ENCODE results near the gene RASSF3.

The RASSF3 gene

DNA sequence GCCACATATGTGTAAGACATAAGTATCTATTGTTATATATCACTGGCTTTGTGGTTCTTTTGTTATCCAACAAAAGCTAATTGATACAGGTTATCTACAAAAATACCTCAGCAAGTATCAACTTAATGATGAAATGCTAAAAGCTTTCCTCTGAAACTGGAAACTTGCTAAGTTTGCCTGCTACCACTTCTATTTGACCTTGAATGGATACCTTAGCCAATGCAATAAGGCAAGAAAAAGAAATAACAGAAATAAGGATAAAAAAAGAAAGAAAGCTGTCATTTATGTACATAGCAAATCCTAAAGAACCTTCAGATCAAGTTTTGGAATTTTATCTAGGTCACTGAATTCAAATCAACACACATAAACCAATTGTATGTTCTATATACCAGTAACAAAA is 35.5 kb upstream of the RASSF3 start:
- TF ChIP-seq, protein P1, sequence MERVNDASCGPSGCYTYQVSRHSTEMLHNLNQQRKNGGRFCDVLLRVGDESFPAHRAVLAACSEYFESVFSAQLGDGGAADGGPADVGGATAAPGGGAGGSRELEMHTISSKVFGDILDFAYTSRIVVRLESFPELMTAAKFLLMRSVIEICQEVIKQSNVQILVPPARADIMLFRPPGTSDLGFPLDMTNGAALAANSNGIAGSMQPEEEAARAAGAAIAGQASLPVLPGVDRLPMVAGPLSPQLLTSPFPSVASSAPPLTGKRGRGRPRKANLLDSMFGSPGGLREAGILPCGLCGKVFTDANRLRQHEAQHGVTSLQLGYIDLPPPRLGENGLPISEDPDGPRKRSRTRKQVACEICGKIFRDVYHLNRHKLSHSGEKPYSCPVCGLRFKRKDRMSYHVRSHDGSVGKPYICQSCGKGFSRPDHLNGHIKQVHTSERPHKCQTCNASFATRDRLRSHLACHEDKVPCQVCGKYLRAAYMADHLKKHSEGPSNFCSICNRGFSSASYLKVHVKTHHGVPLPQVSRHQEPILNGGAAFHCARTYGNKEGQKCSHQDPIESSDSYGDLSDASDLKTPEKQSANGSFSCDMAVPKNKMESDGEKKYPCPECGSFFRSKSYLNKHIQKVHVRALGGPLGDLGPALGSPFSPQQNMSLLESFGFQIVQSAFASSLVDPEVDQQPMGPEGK (CRISPR knock-in tag; IDR thresholded peaks at IDR 0.05; ENCODE audit: borderline replicate concordance) = no peak
- TF ChIP-seq ZNF8 (CRISPR knock-in tag; IDR thresholded peaks at IDR 0.05) (no peak), OSR1 (CRISPR knock-in tag; IDR thresholded peaks at IDR 0.05) (no peak), TCF4 (CRISPR knock-in tag; IDR thresholded peaks at IDR 0.05; ENCODE audit: borderline replicate concordance) (no peak), PPARA (CRISPR knock-in tag; IDR thresholded peaks at IDR 0.05; ENCODE audit: borderline replicate concordance) (no peak), ZFP3 (CRISPR knock-in tag; IDR thresholded peaks at IDR 0.05) (no peak), ZNF70 (CRISPR knock-in tag; IDR thresholded peaks at IDR 0.05) (no peak), RARB (CRISPR knock-in tag; IDR thresholded peaks at IDR 0.05) (no peak), SNAI2 (CRISPR knock-in tag; IDR thresholded peaks at IDR 0.05) (no peak), CSRNP3 (CRISPR knock-in tag; IDR thresholded peaks at IDR 0.05) (no peak), ARNTL (CRISPR knock-in tag; IDR thresholded peaks at IDR 0.05; ENCODE audit: borderline replicate concordance, low read depth) (no peak), ISL1 (CRISPR knock-in tag; IDR thresholded peaks at IDR 0.05) (no peak), TSHZ2 (CRISPR knock-in tag; IDR thresholded peaks at IDR 0.05) (no peak), GLIS3 (CRISPR knock-in tag; IDR thresholded peaks at IDR 0.05) (no peak), ZNF565 (CRISPR knock-in tag; conservative IDR thresholded peaks at IDR 0.05; ENCODE audit: low read depth) (no peak)
- TF ChIP-seq, protein P2, sequence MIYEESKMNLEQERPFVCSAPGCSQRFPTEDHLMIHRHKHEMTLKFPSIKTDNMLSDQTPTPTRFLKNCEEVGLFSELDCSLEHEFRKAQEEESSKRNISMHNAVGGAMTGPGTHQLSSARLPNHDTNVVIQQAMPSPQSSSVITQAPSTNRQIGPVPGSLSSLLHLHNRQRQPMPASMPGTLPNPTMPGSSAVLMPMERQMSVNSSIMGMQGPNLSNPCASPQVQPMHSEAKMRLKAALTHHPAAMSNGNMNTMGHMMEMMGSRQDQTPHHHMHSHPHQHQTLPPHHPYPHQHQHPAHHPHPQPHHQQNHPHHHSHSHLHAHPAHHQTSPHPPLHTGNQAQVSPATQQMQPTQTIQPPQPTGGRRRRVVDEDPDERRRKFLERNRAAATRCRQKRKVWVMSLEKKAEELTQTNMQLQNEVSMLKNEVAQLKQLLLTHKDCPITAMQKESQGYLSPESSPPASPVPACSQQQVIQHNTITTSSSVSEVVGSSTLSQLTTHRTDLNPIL (CRISPR knock-in tag; IDR thresholded peaks at IDR 0.05; ENCODE audit: low read depth) = no peak
- TF ChIP-seq, protein P3, sequence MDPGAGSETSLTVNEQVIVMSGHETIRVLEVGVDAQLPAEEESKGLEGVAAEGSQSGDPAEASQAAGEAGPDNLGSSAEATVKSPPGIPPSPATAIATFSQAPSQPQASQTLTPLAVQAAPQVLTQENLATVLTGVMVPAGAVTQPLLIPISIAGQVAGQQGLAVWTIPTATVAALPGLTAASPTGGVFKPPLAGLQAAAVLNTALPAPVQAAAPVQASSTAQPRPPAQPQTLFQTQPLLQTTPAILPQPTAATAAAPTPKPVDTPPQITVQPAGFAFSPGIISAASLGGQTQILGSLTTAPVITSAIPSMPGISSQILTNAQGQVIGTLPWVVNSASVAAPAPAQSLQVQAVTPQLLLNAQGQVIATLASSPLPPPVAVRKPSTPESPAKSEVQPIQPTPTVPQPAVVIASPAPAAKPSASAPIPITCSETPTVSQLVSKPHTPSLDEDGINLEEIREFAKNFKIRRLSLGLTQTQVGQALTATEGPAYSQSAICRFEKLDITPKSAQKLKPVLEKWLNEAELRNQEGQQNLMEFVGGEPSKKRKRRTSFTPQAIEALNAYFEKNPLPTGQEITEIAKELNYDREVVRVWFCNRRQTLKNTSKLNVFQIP (CRISPR knock-in tag; IDR thresholded peaks at IDR 0.05; ENCODE audit: borderline replicate concordance, low read depth) = no peak
- ATAC-seq = no peak

DNA sequence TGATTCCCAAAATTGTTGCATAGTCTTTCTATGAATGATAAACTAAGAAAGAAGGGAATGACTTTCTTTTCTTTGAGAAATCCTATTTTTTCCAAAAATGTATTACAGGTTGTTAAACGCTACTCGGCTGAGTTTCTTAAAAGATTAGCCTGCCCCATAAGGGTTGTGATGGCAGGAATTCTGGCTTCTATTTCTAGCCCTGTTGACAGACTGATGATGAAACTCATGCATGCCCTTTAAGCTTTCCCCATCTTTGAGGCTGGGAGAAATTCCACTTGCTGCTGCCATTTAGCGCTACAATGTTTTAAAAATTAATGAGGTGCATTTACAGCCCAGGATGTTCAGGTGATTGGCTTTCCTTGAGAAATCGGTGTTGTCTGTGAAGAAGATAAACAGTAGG is 33.2 kb upstream of the RASSF3 start:
- no peak for TF ChIP-seq TOX (CRISPR knock-in tag; IDR thresholded peaks at IDR 0.05; ENCODE audit: borderline replicate concordance)
- TF ChIP-seq TCF4 (CRISPR knock-in tag; IDR thresholded peaks at IDR 0.05; ENCODE audit: borderline replicate concordance) = no peak
- TF ChIP-seq ZC3H10 (CRISPR knock-in tag; IDR thresholded peaks at IDR 0.05) = no peak
- no peak for TF ChIP-seq ZNF8 (CRISPR knock-in tag; IDR thresholded peaks at IDR 0.05)
- no peak for TF ChIP-seq BACH2 (CRISPR knock-in tag; IDR thresholded peaks at IDR 0.05; ENCODE audit: borderline replicate concordance)
- no peak for TF ChIP-seq ISL1 (CRISPR knock-in tag; IDR thresholded peaks at IDR 0.05)
- TF ChIP-seq ARNTL (CRISPR knock-in tag; IDR thresholded peaks at IDR 0.05; ENCODE audit: borderline replicate concordance, low read depth) = no peak
- TF ChIP-seq OSR1 (CRISPR knock-in tag; IDR thresholded peaks at IDR 0.05) = no peak
- no peak for ATAC-seq

- TF ChIP-seq ESRRG (CRISPR knock-in tag; IDR thresholded peaks at IDR 0.05) (no peak), SNAI2 (CRISPR knock-in tag; IDR thresholded peaks at IDR 0.05) (no peak), TOX (CRISPR knock-in tag; IDR thresholded peaks at IDR 0.05; ENCODE audit: borderline replicate concordance) (no peak), TSHZ2 (CRISPR knock-in tag; IDR thresholded peaks at IDR 0.05) (no peak)
- no peak for ATAC-seq
These were observed 31.7 kb upstream of the RASSF3 start for GRCh38 chr12:64578566-64578965.

All from SK-N-SH treated with all-trans-retinoic acid at 6 μM for 48 hours (cell line).